GM12874 (cell line): ENCODE data around the gene GHRH.

Experiments
- CTCF ChIP-seq: IDR thresholded peaks from 2 replicates; pipeline ENCODE4 v1.5.1; 2011; ENCODE audit warnings: low read depth, mild to moderate bottlenecking, control low read depth, low read length, moderate library complexity; ENCODE audit not compliant: insufficient read depth

Gene GHRH

GRCh38 chr20:37249304-37249703 is 12.3 kb downstream of the GHRH start:
- no peak for TF ChIP-seq CTCF

GRCh38 chr20:37247547-37247946 is 14.1 kb downstream of the GHRH start:
- no peak for TF ChIP-seq CTCF

DNA sequence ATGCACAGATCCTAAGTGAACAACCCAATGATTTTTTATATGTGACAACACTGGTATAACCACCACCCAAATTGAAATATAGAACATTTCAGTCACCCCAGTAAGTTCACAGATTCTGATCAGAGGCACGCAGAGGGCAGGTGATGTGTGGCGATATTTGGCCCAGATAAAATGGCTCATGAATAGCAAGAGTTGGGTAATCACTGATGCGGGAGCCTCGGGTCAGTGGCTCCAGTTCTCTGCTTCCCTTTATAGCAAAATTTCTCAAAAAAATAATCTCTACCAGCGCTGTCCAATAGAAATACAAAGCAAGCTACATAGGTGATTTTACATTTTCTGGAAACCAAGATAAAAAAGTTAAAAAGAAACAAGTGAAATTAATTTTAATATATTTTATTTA is 14.9 kb downstream of the GHRH start:
- TF ChIP-seq CTCF = no peak

DNA sequence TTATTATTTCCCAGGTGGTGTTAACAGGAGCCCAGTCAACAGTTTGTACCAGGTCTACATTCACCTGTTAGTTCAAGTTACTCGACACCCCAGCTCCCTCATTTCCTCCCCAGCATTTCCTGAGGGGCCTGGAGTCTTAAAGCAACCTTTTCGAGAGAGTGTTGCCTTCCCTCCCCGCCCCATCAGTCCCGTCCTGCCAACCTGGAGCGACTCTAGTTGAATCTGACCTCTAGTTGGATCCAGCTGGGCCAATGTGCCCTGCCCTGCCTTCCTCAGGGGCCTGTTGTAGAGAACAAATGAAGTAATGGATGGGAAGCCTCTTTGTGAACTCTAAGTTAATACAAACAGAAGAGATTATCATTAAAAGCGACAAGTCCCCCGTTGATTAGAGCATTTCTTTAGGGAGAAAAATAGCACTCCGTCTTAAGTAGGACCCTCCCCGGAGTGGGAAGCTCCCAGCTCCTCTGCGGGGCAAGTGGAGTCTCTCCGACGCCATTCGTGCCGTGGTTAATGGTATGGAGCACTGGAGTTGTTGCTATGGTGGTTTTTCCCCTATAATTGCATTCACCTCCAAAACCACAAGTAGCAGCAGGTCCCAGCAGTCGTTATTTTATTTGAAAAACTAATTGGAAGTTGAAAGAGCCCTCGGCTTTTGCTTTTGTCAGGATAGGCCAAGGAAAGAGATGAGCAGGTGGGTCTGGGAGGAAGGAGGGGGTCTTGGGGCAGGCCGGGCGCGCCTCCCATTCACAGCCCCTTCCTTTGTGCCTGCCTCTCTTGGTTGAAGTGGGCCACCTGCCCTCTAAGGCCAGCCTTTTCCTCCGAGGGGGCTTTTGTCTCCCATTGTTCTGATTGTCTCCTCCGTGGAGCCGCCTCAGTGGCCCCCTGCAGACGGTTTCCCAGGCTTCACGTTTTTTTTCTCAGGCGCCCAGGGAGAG is 16.1 kb downstream of the GHRH start:
- TF ChIP-seq CTCF = no peak

GRCh38 chr20:37244572-37244957 is 17.0 kb downstream of the GHRH start:
- no peak for TF ChIP-seq CTCF

DNA sequence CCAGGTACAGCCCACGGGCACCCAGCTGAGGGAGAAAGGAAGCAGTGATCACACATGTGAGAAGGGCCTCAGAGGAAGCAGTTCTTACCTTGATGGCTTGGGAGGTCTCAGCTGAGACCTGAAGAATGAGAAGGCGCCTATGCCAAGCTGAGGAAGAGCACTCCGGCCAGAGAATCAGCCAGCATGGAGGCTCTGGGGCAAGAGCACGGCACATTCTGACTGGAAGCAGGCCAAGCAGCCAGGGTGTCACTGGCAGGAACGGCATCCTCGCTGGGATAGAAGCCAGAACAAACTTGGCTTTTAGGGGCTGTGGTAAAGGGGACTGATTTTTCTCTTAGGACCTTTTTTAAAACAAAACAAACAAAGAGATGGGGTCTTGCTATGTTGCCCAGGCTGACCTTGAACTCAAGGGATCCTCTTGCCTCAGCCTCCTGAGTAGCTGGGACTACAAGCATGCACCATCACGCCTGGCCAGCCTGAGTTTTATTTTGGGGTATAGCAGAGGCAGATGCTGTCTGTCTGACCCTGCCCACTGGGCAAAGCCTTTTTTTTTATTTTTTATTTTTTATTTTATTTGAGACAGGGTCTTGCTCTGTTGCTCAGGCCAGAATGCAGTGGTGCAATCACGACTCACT is 17.6 kb downstream of the GHRH start:
- no peak for TF ChIP-seq CTCF

- TF ChIP-seq CTCF = 0 out of 2 replicates have a peak, but pooled peaks have one; percentile 12
Observed at GRCh38 chr20:37243076-37243936, 18.3 kb downstream of the GHRH start.
